Measurements from ENCODE around the gene ETF1.
"Not testable (repeated sequence)": the region's sequence is repeated elsewhere in the genome, so short reads cannot be mapped to it uniquely, and the experiment has no call there.

The ETF1 gene

DNA sequence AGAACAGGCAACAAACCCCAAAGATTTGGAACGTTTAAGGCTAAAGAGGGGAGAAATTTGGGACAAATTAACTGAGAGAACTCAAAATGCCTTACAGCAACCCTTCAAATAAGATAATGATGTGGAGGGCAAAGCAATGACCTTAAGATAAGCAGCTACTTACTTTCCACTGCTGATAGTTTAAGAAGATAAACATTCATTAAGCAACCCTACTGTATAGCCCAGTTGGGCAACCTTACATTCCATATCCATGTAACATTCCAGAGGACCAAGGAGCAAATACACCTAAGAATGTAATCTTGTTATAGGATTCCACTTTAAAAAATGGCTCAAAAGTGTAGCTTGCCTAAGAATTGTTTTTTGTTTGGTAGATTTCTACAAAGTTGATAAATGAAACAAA lies 14.8 kb downstream of the ETF1 start:
- DNase-seq: no peak

DNA sequence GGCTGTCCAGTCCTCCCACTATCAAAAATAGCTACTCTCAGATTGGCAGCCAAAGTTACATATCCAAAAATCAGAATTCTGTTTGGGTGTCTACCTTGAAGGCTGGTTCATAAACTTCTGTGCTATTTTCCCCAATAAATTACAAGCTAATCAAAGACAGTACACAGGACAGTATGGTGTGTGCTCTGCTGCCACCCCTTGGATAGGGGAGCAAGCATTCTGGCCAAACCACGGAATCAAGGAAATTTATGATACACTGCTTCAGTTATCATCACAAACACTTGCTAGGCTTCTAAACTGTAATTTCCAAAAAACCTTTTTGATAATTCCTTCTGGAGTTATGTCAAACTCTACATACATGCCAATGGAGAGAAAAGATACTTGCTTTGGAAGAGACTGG lies 15.9 kb downstream of the ETF1 start:
- DNase-seq: no peak

DNA sequence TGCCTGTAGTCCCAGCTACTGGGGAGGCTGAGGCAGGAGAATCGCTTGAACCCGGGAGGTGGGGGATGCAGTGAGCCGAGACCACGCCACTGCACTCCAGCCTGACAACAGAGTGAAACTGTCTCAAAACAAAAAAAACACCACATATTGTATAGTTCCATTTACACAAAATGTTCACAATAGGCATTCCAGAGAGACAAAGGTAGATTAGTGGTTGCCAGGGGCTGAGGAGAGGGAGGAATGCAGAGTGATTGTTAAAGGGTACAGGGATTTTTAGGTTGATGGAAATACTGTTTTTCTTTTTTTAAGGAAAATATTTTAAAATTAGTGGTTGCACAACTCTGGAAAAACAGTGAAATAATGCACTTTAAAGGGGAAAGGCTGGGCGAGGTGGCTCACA lies 19.6 kb downstream of the ETF1 start:
- no peak for DNase-seq

DNA sequence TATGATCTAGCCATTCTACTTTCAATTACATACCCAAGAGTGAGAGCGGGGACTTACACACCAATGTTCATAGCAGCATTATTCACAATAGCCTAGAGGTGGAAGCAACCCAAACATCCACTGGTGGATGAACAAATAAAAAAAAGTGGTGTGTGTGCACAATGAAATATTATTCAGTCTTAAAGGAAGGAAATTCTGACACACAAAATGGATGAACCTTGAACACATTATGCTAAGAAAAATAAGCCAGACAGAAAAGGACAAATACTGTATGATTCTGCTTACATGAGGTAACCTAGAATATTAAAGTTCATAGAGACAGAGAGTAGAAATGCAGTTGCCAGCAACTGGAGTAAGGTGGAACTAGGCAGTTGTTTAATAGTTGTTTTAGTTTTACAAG lies 22.1 kb downstream of the ETF1 start:
- DNase-seq: no peak

DNA sequence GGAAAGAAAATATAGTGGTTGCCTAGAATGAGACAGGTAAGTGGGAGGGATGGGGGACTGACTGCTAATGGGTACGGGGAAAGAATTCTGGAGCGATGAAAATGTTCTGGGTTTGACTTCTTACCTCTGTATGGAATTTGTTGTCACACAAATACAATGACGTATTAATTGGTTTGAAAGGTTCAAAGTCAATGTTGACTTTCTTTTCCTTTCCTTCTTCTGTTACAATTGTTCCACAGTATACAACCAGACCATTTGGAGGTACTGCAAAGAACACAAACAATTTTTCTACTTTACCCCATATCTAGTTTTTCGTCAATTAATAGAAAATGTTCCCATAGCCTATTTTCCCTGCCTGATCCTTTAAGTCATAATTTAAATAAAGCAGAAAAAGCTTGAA lies 25.6 kb downstream of the ETF1 start:
- no peak for DNase-seq

- DNase-seq: no peak
Measured at GRCh38 chr5:138515556-138516245, 27.3 kb downstream of the ETF1 start.

DNA sequence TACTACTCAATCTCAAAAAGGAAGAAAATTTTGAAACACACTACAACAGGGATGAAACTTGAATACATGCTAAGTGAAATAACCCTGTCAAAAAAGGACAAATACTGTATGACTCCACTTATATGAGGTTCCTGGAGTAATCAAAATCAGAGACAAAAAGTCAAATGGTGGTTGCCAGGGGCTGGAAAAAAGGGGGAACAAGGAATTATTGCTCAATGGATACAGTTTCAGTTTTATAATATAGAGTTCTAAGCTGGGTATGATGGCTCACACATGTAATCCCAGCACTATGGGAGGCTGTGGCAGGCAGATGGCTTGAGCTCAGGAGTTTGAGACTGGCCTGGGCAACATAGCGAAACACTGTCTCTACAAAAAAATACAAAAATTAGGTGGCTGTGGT lies 29.0 kb downstream of the ETF1 start:
- no peak for DNase-seq

- no peak for DNase-seq
Measured at GRCh38 chr5:138508958-138509357, 34.1 kb downstream of the ETF1 start.

GRCh38 chr5:138507485-138507884 lies 35.6 kb downstream of the ETF1 start:
- DNase-seq: not testable (repeated sequence)

DNA sequence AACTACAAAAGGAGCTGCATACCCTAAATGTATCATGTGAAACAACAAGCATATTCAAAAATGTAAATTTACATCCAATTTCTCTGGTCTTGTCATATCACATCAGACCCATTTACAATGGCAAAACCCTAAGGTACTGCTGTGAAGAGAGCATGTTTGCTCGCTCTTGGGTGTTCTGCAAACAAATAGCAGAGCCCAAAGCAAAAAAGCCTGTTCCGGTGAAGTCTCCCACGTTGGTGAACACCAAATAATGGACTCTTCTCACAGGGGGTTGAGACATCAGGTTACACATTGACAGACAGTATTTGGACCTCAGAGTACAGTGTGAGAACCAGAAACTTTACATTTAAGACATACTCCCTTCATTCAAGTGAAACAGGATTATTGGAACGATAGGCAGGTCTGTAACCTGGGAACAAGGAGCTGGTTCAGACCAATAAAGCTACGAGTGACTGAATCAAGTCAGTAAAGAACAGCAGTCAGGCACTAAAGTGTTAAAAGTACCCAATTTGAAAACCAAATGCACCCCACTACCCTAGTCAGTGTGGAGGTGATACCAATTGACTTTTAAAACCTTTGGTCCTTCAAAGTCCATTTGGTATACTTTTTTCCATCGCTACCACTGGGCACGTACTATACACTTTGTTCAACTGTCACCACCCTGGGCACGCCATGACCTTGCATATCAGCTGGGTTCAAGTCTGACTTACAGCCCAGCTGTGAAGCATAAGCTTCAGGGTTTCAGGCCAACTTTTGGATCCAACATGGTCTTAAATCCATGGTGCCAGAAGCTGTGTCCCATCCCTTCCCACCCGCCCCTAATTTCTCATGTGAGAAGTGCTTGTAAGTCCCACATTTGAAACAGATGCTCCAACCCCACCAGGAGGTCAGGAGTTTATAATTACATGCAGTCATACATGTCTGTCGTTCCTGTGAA lies 36.4 kb downstream of the ETF1 start:
- no peak for DNase-seq

GRCh38 chr5:138504799-138505198 lies 38.2 kb downstream of the ETF1 start:
- no peak for DNase-seq

- DNase-seq: peak; percentile 27
Measured at GRCh38 chr5:138503487-138504270, 39.4 kb downstream of the ETF1 start.

GRCh38 chr5:138502521-138502920 lies 40.5 kb downstream of the ETF1 start:
- DNase-seq: no peak

- DNase-seq: no peak
Measured at GRCh38 chr5:138502121-138502520, 40.9 kb downstream of the ETF1 start.

DNA sequence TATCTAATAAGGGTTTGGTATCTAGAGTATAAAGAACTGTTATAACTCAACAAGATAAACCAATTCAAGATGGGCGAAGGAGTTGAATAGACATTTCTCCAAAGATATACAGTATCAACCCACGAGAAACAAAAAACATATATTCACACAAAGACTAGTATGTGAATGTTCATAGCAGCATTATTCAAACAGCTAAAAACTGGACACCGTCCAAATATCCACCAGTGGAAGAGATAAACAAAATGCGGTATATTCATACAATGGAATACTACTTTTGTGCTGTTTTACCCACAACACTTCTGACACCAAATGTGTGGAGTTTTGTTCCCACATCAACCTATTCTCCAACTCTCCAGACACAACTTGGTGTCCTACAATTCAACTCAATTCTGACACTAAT lies 44.7 kb downstream of the ETF1 start:
- no peak for DNase-seq

GRCh38 chr5:138495351-138495750 lies 47.7 kb downstream of the ETF1 start:
- DNase-seq: no peak

- no peak for DNase-seq
Measured at GRCh38 chr5:138492560-138493045, 50.4 kb downstream of the ETF1 start.

DNA sequence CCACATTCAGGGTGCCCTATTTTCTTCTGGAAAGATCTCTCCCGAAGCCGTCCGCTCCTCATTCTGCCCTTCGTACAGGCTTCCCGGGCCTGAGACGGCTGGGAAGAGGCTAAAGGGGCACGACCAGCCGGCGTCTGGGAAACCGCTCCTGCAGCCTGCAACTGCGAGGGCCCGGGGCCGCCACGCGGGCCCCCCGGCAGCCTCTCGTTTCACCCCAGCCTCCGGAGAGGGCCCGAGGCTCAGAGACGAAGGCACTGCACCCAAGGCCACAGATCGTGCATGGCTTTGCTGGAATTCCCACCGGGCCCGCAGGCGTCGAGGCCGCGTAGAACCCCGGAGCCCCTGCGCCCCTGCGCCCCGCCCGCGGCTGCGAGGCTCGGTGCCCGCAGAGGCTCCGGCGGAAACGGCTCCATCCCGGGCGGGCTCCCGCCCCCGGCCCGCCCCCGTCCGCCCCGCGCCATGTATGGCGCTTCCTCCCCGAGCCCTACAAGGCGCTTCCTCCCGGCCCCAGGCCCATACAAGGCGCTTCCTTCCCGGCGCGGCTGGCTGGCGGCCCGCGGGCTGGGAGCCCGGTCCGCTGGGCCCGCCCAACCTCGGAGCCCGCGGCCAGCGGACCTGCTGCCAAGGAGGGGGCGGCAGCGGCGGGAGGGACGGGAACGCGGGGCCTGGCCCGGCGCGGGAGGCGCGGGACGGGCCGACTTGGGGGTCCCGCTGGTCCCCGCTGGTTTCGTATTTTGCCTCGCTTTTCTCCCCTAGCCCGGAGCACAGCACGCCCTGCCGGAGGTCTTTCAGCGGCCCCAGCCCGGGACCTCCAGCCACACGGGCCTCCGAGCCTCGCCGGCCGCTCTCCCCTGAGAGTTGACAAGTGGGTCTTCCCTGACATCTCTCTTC lies 51.1 kb downstream of the ETF1 start:
- peak; percentile 86 for DNase-seq

- no peak for DNase-seq
Measured at GRCh38 chr5:138491284-138491648, 51.8 kb downstream of the ETF1 start.

- DNase-seq: no peak
Measured at GRCh38 chr5:138490648-138491283, 52.3 kb downstream of the ETF1 start.

DNA sequence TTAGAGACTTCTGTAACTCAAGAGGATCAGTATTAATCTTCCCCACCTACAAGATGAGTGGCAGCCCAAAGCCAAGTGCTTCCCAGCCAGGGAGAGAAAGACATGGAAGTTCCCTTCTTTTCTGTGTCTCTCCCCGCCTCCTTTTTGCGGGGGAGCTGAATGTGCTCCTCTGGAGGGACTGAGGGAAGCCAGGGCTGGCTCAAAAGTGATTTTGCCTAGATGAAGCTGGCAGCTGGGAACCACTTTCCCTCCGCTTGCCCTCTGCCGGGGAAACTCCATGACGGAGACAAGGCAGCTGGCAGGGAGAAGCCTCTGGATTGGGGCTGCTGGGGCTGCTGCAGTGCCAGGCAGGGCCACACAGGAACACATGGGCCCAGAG lies 53.4 kb downstream of the ETF1 start:
- no peak for DNase-seq

DNA sequence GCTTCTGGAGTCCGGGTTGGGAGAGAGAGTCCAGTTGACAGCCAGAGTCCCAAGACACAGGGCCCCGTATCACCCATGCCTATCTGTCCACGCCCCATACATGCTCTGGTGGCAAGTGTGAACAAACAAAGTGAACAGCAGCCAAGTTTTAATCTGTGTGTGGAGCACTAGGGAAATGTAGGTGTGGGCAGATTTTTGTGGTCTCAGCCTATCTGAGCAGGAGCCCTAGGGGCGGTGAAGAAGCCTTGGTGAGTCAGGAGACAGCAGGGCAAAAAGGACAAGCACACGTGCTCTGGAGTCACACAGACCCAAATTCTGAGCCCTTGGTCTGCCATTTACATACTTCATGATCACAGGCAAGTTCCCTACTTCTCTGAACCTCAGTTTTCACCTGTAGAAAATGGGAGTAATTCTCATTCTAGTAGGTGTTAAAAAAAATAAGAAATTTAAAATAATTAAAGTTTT lies 54.5 kb downstream of the ETF1 start:
- DNase-seq: no peak
